ENCODE data around the gene ZDHHC22.

DNA sequence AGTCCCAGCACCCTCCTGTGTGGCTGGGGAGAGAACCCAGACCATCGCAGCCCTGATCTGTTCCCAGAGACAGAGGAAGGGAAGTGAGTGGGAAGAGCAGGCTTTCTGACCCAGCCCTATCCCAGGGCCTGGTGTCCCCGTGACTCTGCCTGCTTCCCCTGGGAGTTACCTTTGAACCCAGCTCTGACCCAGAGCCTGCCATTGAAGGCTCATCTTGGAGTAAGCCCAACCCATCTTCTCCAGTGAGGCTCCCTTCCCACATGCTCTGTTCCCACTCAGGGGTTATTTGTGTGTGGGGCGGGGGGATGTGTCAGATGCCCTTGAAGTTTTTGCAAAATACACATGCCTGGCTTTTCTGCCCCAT lies 46.0 kb upstream of the ZDHHC22 start:
- TF ChIP-seq, protein P1, sequence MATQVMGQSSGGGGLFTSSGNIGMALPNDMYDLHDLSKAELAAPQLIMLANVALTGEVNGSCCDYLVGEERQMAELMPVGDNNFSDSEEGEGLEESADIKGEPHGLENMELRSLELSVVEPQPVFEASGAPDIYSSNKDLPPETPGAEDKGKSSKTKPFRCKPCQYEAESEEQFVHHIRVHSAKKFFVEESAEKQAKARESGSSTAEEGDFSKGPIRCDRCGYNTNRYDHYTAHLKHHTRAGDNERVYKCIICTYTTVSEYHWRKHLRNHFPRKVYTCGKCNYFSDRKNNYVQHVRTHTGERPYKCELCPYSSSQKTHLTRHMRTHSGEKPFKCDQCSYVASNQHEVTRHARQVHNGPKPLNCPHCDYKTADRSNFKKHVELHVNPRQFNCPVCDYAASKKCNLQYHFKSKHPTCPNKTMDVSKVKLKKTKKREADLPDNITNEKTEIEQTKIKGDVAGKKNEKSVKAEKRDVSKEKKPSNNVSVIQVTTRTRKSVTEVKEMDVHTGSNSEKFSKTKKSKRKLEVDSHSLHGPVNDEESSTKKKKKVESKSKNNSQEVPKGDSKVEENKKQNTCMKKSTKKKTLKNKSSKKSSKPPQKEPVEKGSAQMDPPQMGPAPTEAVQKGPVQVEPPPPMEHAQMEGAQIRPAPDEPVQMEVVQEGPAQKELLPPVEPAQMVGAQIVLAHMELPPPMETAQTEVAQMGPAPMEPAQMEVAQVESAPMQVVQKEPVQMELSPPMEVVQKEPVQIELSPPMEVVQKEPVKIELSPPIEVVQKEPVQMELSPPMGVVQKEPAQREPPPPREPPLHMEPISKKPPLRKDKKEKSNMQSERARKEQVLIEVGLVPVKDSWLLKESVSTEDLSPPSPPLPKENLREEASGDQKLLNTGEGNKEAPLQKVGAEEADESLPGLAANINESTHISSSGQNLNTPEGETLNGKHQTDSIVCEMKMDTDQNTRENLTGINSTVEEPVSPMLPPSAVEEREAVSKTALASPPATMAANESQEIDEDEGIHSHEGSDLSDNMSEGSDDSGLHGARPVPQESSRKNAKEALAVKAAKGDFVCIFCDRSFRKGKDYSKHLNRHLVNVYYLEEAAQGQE (IDR thresholded peaks at IDR 0.05; ENCODE audit: insufficient read depth in 1 of 2, low read depth in 2 of 2, low read length in 1 of 2) = no peak
- TF ChIP-seq, protein P2, sequence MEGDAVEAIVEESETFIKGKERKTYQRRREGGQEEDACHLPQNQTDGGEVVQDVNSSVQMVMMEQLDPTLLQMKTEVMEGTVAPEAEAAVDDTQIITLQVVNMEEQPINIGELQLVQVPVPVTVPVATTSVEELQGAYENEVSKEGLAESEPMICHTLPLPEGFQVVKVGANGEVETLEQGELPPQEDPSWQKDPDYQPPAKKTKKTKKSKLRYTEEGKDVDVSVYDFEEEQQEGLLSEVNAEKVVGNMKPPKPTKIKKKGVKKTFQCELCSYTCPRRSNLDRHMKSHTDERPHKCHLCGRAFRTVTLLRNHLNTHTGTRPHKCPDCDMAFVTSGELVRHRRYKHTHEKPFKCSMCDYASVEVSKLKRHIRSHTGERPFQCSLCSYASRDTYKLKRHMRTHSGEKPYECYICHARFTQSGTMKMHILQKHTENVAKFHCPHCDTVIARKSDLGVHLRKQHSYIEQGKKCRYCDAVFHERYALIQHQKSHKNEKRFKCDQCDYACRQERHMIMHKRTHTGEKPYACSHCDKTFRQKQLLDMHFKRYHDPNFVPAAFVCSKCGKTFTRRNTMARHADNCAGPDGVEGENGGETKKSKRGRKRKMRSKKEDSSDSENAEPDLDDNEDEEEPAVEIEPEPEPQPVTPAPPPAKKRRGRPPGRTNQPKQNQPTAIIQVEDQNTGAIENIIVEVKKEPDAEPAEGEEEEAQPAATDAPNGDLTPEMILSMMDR (IDR thresholded peaks at IDR 0.05) = no peak
